SK-N-SH treated with all-trans-retinoic acid at 6 μM for 48 hours (cell line): ENCODE data around the gene MAST4.

ENCODE experiments used
- ATAC-seq: fragments of 200-7000 bp; cut with Tn5 transposase; 3 replicates; pipeline ENCODE4 v1.9.1; 2020; ENCODE audit warnings: mild to moderate bottlenecking, moderate library complexity
- ARNTL ChIP-seq: fragments of 450-650 bp; formaldehyde crosslinking; IDR thresholded peaks from 2 replicates; pipeline ENCODE4 v1.5.0; 2020; ENCODE audit warnings: low read depth, mild to moderate bottlenecking, moderate library complexity, borderline replicate concordance
- CREB5 ChIP-seq: fragments of 250-450 bp; sonication (Bioruptor Pico); IDR thresholded peaks from 2 replicates; pipeline ENCODE4 v1.5.1; 2020; ENCODE audit warnings: low read depth, mild to moderate bottlenecking, moderate library complexity
- CSDC2 ChIP-seq: fragments of 250-450 bp; sonication (Bioruptor Pico); IDR thresholded peaks from 2 replicates; pipeline ENCODE4 v1.5.0; 2020; ENCODE audit warnings: mild to moderate bottlenecking, moderate library complexity
- ESRRG ChIP-seq: fragments of 250-450 bp; sonication (Bioruptor Pico); IDR thresholded peaks from 2 replicates; pipeline ENCODE4 v1.6.1; 2021; ENCODE audit warnings: mild to moderate bottlenecking
- GLIS3 ChIP-seq: fragments of 250-450 bp; sonication (Bioruptor Pico); IDR thresholded peaks from 2 replicates; pipeline ENCODE4 v1.5.0; 2020; ENCODE audit warnings: mild to moderate bottlenecking, moderate library complexity
- ISL1 ChIP-seq: fragments of 250-450 bp; sonication (Bioruptor Pico); IDR thresholded peaks from 2 replicates; pipeline ENCODE4 v2.1.2; 2022; ENCODE audit warnings: mild to moderate bottlenecking, moderate library complexity
- OSR1 ChIP-seq: fragments of 250-450 bp; sonication (Bioruptor Pico); IDR thresholded peaks from 2 replicates; pipeline ENCODE4 v1.8.0; 2022; ENCODE audit warnings: moderate library complexity, mild to moderate bottlenecking, inconsistent platforms
- PATZ1 ChIP-seq: fragments of 250-450 bp; sonication (Bioruptor Pico); IDR thresholded peaks from 2 replicates; pipeline ENCODE4 v1.8.0; 2020; ENCODE audit warnings: mild to moderate bottlenecking, moderate library complexity, borderline replicate concordance
- POU6F1 ChIP-seq: fragments of 250-450 bp; sonication (Bioruptor Pico); IDR thresholded peaks from 2 replicates; pipeline ENCODE4 v1.8.0; 2021; ENCODE audit warnings: low read depth, mild to moderate bottlenecking, moderate library complexity, borderline replicate concordance
- RARB ChIP-seq: fragments of 250-450 bp; sonication (Bioruptor Pico); IDR thresholded peaks from 2 replicates; pipeline ENCODE4 v1.8.0; 2021; ENCODE audit warnings: mild to moderate bottlenecking, moderate library complexity
- TSHZ2 ChIP-seq: fragments of 250-450 bp; sonication (Bioruptor Pico); IDR thresholded peaks from 2 replicates; pipeline ENCODE4 v1.5.0; 2020; ENCODE audit warnings: mild to moderate bottlenecking, moderate library complexity
- ZC3H10 ChIP-seq: fragments of 250-450 bp; sonication (Bioruptor Pico); IDR thresholded peaks from 2 replicates; pipeline ENCODE4 v1.5.1; 2021; ENCODE audit warnings: mild to moderate bottlenecking, moderate library complexity
- ZNF70 ChIP-seq: fragments of 450-650 bp; formaldehyde crosslinking; IDR thresholded peaks from 2 replicates; pipeline ENCODE4 v1.5.0; 2020; ENCODE audit warnings: mild to moderate bottlenecking, moderate library complexity
- ZNF8 ChIP-seq: fragments of 450-650 bp; formaldehyde crosslinking; IDR thresholded peaks from 2 replicates; pipeline ENCODE4 v1.5.0; 2020; ENCODE audit warnings: mild to moderate bottlenecking, moderate library complexity
- TF ChIP-seq, protein P1 (sequence below): fragments of 250-450 bp; sonication (Bioruptor Pico); IDR thresholded peaks from 2 replicates; pipeline ENCODE4 v1.5.1; 2021; ENCODE audit warnings: mild to moderate bottlenecking, moderate library complexity

The MAST4 gene

DNA sequence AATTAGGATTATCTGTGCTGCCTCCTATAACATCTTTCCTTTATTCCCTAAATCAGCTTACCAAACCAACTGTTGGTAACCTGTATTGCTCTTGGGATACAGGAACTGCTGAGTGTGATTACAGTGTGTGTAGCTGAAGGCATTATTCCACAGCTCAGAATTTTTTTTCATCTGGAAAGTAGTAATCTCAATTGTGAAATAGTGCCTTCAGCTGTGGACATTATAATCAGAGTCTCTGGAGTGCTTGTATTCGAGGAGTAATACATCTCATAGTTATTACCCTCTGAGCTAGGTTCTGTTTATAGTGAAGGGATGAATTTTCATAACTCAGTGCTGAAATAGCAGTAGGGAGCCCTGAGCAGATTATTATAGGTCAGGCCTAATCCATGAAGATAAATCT is 199.5 kb downstream of the MAST4 start (continued):
- TF ChIP-seq CSDC2 (CRISPR knock-in tag) (no peak), POU6F1 (CRISPR knock-in tag) (no peak), ZNF8 (CRISPR knock-in tag) (no peak), ARNTL (CRISPR knock-in tag) (no peak), GLIS3 (CRISPR knock-in tag) (no peak), ESRRG (CRISPR knock-in tag) (no peak)
- TF ChIP-seq, protein P1, sequence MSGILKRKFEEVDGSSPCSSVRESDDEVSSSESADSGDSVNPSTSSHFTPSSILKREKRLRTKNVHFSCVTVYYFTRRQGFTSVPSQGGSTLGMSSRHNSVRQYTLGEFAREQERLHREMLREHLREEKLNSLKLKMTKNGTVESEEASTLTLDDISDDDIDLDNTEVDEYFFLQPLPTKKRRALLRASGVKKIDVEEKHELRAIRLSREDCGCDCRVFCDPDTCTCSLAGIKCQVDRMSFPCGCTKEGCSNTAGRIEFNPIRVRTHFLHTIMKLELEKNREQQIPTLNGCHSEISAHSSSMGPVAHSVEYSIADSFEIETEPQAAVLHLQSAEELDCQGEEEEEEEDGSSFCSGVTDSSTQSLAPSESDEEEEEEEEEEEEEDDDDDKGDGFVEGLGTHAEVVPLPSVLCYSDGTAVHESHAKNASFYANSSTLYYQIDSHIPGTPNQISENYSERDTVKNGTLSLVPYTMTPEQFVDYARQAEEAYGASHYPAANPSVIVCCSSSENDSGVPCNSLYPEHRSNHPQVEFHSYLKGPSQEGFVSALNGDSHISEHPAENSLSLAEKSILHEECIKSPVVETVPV (CRISPR knock-in tag) = no peak

DNA sequence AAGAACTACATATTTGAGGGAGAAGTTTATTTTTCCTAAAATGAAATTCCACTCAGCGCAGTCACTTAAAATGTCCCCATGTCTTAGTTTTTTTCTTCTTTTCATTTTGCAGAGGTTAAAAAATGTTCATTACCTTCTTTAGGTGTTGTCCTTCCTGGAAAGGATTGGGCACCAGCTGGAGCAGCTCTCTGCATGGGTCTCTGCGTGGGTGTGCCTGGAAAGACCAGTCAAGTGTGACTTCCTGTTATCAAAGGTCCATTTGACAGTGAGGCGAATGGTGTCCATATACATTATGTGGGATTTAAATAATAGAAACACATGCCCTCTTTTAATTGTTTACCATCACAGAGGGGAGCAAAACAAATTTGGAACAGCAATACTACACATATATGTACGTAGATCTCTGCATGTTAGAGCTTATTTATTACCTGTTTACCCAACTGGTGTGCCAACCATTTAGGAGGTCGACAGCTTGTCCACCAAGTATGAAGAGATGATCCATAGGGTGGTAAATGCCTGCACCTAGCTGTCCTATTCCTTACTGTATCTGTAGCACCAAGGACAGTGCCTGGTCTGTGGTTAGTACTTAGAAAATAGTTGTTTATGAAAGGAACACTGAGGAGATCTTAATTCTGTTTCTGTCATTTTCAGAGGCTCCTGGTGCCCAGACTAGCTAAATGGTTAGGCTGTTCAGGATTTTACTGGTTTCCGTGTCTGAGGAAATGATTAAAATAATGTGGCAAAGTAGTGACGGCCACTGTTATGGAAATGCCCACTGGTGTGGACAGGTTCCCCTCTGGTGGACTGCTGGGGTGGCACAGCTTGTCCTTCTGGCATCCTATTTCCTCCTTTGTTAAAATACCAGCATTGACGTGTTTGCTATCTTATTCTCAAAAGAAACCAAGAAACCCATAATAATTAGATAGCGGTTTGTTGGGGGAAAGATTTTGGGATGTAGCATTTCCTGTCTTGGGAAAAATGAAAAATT is 200.4 kb downstream of the MAST4 start:
- TF ChIP-seq OSR1 (CRISPR knock-in tag) (no peak), RARB (CRISPR knock-in tag) (no peak), POU6F1 (CRISPR knock-in tag) (no peak), ZNF70 (CRISPR knock-in tag) (no peak)
- peak; percentile 28; the same call in 1 of the 3 replicates for ATAC-seq

GRCh38 chr5:66802941-66803340 is 206.7 kb downstream of the MAST4 start:
- no peak for TF ChIP-seq OSR1 (CRISPR knock-in tag)
- TF ChIP-seq, protein P1 (CRISPR knock-in tag) = no peak
- no peak for TF ChIP-seq TSHZ2 (CRISPR knock-in tag)
- no peak for TF ChIP-seq CSDC2 (CRISPR knock-in tag)
- no peak for TF ChIP-seq CREB5
- TF ChIP-seq, all 23 proteins: peak for 0
- ATAC-seq = no peak

DNA sequence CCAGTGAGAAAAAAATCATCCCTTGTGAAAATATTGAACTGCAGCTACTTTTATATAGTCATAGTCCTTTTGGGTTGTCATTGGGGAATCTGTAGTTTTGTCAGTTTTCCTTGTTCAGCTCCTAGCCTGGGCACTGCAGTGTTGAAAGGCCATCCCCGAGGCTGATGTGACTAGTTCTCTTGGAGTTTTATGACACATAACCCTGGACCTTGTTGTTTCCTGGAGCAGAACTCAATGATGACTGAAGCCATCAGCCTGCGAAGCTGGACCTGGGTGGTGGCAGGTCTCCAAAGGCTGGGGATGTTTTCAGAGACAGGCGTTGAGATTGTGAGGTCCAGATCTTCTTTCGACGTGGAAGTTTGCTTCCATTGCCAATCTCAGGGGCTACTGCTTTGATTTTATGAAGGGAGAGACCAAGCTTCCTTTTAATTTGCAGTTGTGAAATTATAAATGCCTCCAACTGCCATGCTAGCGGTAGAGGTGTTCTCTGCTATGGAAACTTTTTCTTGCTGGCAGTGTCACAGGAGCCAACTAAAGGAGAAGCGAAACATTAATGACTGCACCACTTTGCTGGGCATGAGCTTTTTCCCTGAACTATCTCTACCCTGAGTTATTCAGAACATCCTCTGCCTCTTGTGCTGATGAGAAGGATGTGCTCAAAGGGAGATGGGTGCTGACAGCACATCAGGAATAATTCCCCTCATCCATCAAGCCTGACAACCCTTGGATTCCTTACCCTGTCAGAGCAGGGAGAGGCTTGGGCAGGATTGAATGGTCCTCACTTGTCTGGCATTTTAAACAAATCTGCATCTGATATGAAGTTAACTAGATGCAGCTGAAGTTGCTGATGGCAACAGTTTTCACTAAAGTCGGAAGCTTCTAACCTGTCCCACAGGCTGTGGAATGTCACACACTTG is 209.6 kb downstream of the MAST4 start:
- ATAC-seq = no peak
- TF ChIP-seq ZNF8 (CRISPR knock-in tag) (no peak), ARNTL (CRISPR knock-in tag) (no peak), PATZ1 (CRISPR knock-in tag) (no peak), RARB (CRISPR knock-in tag) (no peak), ZC3H10 (CRISPR knock-in tag) (no peak), CSDC2 (CRISPR knock-in tag) (no peak), OSR1 (CRISPR knock-in tag) (no peak), ISL1 (CRISPR knock-in tag) (no peak)
- TF ChIP-seq, protein P1 (CRISPR knock-in tag) = no peak
